Anterior cingulate cortex (tissue), 58 donors: ENCODE data around the gene AKAP6.

Source experiments
- DNase-seq, 58 donors: peaks; one replicate each; lab custom pipeline; 2025; lab: John Stamatoyannopoulos, UW

The AKAP6 gene

DNA sequence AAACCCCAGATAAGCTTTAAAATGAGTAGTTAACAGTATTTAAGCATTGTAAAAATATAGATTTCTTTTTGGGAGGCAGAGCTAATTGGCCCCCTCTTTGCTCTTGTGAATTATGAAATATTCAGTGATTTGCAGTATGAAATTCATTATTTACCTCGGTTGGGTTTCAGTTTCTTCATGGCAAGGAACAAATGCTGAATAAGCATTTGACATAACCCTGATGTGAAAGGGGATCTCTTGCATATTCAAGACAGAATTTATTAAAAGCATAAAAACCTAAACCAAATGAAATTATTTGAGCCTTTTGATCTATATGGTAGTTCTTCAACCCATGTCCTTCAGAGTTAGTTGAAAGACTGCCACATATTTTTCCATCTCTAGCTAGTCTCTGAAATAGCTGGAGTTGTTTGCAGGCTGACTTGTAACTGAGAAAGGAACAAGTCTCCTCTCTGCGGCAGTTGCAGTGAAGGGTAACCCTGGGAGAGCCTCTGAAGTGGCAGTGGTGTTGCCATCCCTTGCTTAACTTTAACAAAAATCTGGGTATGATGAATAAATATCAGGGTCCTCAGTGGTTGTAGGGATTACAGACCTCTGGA, 690 bp downstream of the AKAP6 start:
- peak in 10 of 58 donors; percentile 0 to 37 (median 13) for DNase-seq

DNA sequence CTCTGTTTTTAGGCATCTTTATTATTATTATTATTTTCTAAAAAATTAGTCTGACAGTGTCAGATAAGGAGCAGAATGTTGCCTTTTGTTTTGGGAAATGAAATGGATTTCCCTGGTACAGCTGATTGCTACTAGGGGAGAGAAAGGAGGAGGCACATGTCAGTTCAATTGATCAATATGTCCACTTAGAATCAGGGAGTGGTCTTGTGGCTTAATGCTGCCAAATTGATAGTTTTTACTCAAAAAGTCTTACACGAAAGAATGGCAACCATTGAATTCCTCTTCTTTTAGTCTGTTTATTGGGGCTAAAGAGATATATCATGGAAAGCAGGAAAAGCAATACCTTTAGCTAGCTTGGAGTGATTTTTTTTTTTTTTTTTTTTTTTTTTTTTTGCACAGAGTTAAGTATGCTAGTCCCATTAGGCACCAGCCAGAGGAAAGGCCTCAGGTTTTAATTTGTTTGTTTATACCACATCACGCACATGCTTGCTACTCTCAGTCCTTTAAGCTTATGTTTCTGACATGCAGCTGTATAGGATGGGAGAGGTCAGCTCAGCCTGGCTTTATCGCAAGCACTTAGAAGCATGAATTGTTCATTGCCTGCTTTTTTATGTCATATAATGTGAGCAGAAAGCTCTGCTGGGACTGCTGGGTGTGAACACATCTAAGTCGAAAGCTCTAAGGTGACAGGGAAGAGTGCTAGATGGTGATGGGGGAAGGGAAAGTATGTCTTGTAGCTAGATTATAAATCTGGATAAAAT, 1.4 kb downstream of the AKAP6 start:
- DNase-seq, result peak in 2 of 58 donors; percentile 10 to 33

DNA sequence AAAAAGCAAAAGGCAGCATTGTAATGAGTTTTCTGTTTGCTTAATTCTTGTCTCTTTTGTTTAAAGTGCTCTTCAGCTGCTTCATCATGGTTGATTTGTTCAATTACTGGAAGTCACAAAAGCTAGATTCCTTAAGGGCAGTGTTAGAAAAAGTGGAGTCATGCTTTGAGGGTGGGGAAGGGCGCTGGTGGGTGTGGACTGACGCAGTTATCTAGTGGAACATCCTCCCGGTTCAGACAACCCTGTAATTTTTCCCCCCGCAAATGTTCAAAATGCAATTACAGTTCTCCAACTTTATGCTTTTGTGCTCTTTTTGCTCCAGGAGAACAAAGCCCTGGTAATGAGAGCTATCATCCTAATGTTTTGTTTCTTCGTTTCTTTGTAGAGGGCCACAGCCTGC, 2.1 kb downstream of the AKAP6 start:
- peak in 10 of 58 donors; percentile 4 to 37 (median 19) for DNase-seq

DNA sequence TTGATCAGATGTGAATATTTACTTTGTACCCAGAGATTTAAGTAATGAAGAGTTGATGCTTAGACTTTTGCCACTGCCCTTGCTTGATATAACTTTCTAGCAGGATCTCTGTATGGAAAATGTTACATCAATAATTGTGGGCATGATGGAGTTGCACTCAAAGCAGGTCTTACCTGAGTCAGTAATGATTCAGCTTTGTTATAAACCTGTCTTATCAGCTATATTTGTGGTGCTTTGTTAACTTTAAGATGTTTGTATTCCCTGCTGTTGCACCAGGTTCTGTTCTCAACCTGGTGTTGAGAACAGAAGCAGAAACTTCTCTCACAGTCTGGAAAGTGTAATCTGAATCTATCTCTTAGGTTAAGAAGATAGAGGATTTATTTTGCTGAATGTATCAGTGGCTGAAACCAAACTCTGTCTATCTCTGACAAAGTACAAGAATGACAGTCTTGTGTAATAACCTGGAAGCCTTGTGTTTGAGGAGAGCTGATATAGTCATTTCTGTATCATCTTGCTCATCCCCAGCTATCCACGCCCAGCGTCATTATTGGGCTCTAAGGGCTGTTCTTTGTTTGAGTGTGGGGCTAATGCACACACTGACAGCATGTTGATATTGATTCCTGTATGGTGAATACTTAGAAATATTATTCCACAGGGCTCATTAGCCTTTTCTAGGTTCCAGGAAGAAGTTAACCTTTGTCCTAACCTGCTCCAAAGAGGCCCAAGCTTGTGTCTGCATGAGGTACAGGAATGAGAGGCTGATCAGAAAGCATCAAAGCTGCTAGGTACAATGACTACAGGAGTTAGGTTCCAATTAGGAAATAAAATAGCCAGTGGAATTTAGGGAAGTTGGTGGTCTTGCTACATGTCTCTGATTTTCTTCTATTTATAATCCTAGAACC, 3.6 kb downstream of the AKAP6 start:
- DNase-seq, result no peak

DNA sequence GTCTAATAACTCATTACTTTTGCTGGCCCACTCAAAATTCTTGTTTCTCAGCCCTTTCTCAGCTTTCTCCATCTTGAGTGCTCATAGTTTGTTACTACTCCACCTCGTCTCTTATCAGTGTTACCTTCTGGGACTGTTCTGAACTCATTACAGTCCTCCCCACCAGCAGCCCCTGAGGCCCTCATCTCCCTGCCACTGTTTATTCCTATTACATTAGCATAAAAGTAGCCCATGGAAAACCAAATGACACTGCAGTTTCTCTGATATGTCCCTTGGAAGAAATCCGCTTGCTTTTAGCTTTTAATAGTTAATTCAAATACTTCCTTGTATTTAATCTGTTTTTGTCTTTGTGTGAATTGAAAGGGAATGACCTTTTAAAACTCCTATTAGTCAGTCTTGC, 7.6 kb downstream of the AKAP6 start:
- DNase-seq, result no peak

DNA sequence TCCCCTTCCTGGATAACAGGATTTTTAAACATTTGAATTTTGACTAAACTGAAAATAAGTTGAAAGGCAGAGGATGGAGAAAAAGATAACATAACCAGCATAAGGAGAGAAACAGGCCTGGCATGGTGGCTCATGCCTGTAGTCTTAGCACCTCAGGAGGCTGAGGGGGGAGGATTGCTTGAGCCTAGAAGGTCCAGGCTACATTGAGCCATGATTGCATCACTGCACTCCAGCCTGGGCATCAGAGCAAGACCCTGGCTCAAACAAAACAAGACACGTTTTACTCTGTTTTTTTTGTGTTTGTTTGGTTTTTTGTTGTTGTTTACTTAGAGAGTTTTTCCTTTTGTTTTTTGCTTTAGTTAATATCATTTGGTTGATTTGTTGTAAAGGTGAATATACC, 8.7 kb downstream of the AKAP6 start:
- no peak for DNase-seq

DNA sequence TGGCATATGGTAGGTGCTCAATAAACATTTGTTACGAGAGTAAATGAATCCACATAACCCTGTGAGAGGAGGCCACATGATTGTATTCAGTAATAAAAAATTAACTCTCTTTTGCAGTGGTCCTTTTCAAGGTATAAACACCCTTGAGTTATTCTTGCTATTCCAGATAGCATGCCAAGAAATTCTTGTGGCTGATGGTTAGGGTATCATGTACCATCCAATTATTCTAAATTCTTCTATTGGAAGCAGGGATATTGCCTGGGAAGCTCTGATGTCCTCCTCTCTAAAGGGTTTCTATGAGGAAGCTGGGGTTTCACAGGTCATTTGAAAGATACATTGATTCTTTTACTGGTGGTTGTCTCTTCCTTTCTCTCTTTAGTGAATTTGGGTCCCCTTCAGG, 10.1 kb downstream of the AKAP6 start:
- DNase-seq, result no peak

DNA sequence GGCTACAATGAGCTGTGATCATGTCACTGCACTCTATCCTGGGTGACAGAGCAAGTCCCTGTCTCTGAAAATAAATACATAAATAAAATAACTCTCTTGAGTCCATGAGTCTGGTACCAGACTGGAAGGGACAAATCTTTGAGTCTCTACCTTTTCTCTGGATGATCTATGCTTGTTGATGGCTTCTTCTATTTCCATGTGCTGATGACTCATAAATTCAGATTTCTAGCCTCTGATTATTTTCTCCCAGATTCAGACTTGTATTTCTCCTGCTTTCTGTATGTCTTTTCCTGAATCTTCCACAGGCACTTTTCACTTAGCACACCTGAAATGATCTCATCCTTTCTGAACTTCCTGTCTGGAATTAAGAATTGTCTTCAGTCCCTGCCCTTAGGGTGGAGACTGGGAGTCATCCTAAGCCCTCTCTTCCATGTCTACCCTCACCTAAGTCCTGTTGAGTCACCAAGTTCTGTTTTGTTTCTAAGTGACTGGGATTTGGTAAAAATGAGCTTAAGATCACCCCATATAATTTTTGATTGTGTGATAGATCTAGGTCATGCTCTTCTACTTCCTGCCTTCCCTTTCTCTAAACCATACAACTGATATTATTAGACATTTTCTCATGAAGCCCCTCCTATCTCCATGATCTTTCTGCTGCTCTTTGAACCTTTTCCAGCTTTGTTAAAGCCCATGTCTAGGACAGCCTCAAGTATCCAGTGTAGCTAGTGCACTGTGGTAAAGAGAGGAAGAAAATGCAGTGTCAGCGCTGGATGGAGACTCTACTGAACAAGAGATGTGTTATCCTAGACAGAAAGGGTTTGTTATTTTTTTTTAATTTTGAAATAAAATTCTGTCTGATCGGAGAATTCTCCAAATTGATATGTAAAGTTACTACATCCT, 13.1 kb downstream of the AKAP6 start:
- no peak for DNase-seq

DNA sequence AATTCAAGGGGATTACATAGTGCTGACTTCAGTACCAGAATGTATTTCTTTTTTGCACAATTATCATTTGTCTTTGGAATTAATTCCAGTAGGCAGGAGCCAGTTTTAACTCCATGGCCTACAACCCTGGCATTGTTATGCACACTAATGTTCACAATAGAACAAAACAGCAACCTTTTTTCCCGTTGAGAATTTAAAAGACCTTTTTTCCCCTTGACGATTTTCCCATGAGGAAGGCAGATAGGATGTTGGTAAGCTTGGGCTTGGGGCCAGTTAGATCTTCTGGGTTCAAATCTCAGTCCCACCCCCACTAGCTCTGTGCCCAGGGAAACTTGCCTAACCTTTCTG, 13.7 kb downstream of the AKAP6 start:
- no peak for DNase-seq

DNA sequence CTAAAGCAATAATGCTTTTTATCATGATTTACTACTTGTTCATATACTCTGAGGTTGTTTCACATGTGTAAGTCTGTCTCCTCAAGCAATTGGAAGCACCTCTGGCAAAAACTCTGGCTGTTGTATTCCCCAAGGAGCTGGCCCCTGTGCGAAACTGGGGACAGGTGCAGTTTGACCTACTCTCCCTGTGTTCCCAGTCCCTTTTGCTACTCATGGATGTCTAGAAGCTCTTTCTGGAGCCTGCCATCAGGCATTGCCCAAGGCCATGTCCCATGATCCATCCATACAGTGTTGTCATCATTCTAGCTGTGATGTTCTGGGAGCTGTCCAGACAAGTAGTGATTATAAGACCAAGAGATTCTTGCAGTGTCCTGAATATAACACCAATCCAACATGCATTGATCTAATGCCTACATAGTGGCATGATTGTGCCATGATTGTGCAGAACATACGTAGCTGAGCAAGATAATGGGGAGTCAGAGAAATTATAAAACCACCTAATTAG, 14.9 kb downstream of the AKAP6 start:
- no peak for DNase-seq

DNA sequence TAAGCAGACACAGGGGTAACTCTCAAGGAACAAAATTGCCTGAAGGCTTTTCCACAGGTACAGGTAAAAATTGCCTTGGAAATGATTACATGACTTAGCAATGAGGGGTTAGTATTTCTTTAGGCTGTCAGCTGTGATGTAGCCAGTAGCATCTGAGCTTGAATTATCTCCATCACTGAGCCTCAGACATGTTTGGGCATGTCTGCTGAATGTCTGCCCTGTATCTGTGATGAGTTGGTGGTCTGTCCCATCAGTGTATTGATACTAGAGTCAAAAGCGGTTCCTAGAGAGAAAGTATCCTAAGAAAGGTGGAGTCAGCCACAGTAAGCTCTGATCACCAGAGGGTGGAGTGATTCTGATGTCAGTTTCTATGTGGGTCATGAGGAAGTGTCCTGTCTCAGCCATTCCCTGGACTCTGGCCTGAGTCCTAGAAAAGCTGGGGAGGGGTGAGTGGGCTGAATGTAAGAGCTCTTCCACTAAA, 16.3 kb downstream of the AKAP6 start:
- DNase-seq, result peak in 9 of 58 donors; percentile 8 to 58 (median 36)

DNA sequence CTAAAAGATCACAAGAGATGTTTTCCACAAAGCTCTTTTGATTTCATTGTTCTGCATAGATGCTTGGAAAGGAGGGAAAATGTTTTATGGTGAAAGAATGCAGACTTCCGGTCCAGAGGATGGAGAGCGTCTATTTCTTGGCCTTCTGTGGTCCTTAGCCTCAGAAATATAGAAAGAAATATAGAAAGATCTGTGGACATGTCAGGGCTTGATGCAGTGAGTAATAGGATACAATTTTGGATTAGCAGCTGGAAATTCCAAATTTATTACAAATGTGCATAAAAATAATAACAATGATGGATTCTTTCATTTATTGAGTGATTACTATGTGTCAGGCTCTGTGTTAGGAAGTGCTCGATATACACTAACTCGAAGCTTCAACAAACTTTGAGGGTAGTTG, 20.2 kb downstream of the AKAP6 start:
- no peak for DNase-seq

DNA sequence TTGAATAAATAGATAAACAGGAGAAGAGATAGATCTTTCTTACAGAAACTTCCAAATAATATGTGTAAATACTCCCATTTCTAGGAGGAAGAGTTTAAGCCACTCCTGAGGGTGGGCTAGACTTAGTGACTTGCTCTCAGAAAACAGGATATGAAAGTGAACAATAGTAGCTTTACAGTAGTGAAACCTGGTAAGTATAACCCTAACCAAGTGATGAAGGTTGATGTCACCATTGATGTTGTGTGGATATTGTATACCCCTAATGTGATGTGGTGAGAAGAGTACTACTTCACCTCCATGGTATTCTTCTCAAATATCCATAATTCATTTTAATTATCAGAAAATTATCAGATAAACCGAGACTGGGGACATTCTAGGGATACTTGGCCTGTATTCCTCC, 20.9 kb downstream of the AKAP6 start:
- no peak for DNase-seq

DNA sequence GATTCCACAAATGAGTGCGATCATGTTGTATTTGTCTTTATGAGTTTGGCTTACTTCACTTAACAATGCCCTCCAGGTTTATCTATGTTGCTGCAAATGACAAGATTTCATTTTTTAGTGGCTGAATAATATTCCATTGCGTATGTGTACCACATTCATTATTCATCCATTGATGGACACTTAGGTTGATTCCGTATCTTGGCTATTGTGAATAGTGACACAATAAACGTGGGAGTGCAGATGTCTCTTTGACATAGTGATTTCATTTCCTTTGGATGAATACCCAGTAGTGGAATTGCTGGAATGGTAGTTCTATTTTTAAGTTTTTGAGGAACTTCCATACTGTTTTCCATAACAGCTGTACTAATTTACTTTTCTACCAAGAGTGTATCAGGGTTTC, 23.5 kb downstream of the AKAP6 start:
- DNase-seq, result no peak

DNA sequence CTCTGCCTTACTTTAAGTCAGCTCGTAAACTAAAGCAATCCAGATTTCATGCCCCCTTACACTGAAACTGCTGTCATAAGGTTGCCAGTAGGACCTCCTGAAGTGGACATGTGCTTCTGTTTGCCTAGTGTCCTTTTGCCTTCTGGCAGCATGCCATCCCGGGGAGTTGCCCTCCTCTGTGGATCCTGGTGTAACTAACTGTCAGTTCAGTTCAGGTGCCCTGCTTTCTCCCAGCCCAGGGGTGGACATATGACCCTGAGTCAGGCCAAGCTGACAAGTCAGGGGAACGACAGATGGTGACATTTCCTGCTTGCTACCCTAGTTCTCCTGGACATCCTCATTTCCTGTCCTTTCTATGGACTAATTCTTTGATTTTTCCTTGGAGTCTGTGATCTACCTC, 25.6 kb downstream of the AKAP6 start:
- no peak for DNase-seq

DNA sequence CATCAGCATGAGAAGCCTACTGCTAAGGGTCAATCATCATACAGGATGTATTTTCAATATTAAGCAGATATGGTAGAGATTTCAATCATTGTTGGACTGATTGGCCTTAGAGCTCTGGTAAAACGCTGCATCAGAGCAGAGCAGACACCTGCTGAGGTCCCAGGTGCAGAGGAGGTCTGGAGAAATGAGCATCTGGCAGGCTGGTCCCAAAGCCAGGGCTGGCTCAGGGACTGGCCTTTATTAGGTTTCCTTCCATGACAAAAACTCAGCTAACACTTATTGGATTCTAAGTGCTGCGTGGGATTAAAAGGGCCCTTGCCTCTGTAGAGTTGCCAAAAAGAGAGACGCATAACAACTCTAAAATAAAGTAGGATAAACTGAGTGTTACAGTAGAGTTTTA, 29.7 kb downstream of the AKAP6 start:
- DNase-seq, result no peak

DNA sequence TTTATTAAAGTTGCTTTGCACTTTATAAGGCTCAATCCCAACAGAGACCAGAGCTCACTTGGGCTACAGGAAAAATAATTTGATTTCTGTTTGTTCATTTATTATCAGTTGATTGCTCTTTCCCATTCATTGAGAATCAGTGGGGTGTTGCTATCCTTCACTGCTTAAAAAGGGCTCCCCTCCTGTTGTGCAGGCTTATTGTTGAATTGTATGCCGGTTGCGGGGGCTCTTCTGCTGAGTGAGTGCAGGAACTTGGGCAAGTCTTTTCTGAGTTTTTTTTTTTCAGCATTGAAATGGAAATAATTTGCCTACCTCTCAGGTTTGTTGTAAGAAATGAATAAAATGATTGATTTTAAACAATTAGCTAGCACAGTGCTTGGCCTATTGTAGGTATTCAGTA, 32.6 kb downstream of the AKAP6 start:
- DNase-seq, result no peak

DNA sequence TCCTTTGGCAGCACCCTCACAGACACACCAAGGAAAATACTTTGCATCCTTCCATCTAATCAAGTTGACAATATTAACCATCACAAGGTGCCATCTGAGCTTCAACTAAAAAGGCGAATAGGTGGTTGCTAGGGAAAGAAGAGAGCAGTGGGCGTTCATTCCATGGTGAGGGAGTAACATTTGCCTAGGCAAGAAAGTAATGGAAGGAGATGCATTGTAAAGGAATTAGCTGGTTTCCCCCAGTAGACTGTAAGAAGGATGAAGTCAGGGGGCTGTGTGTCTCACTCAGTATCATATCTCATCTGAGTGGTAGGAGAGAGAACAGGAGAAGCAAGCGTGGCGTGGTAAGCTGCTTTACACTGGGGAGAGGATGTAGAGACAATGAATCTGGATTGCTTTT, 34.7 kb downstream of the AKAP6 start:
- DNase-seq, result peak in 1 of 58 donors; percentile 9

DNA sequence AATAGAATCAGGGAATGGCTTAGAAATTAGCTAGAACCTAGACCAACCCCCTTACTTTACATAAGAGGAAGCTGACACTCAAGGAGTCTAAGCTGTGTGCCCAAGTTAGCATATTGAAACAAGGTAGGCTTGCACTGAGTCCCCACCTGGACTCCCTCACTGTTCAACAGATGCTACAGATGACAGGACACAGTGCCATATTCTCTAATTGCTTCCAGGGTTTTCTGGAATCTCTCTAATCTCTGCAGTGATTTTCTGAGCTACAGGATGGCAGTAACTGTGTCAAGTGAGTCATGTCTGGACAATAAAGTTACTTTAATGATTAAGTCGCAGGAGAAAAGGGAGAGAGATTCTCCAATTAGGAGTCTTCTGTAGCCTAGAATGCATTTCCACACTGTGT, 35.8 kb downstream of the AKAP6 start:
- DNase-seq, result no peak

DNA sequence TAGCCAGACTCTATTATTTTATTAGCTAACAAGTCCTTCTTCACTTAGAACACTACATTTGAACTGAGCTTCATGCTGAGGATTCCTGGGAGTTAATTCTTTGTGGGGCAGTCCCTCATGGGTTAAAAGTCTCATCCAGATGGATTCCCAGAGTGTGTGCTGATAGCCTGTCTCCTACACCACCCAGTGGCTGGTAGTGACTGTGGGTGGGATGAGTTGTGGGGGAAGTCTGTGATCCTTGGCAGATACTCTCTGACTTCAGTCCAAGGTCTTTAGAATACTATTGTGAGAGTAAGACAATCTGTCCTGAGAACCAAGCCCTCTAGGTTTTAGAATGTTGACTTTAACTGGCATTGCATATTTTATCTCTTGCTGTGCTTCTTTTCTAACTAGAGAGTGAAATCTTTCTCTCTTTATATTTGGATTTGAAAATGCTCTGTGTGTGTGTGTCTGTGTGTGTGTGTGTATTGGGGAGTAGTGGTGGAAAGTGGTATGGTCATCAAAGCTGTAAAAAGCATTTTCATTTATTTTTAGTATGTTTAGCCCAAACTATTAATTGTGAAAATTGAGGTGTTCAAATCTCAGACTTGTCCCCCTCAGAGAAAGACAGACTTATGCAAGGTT, 37.3 kb downstream of the AKAP6 start:
- DNase-seq, result peak in 40 of 58 donors; percentile 0 to 75 (median 34)
